ENCODE data around the gene TRIB2.

TRIB2 gene

DNA sequence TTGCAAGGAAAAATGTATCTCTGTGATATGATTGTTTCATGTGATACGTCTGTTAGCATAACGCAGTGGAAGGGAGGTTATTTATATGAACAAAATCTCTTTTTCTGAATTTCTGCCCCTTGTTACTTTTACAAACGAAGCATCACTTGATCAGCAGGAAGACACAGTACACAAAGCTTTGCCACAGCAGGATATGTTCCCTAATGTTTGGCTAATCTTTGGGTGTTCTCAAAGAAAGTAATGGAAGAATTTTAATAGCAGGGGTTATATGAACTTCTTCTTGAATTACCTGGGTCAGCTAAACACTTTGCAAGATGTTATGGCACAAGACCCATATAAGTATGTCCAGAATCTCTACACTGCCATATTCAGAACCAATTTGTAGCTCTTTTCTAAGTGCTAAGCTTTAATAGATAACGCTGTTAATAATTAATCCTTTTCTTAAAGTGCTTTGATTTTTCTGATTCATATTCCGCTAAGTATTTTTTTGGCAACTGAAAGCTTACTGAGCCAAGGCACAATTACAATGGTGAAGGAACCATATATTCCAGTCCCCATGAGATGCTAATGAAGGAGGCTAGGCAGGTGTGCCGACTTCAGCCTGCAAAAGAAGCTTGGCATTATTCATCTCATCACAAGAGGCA, 33.2 kb upstream of the TRIB2 start:
- TF ChIP-seq, protein P1, sequence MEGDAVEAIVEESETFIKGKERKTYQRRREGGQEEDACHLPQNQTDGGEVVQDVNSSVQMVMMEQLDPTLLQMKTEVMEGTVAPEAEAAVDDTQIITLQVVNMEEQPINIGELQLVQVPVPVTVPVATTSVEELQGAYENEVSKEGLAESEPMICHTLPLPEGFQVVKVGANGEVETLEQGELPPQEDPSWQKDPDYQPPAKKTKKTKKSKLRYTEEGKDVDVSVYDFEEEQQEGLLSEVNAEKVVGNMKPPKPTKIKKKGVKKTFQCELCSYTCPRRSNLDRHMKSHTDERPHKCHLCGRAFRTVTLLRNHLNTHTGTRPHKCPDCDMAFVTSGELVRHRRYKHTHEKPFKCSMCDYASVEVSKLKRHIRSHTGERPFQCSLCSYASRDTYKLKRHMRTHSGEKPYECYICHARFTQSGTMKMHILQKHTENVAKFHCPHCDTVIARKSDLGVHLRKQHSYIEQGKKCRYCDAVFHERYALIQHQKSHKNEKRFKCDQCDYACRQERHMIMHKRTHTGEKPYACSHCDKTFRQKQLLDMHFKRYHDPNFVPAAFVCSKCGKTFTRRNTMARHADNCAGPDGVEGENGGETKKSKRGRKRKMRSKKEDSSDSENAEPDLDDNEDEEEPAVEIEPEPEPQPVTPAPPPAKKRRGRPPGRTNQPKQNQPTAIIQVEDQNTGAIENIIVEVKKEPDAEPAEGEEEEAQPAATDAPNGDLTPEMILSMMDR (IDR thresholded peaks at IDR 0.05; ENCODE audit: low read depth, low read length): no peak
- TF ChIP-seq, protein P2, sequence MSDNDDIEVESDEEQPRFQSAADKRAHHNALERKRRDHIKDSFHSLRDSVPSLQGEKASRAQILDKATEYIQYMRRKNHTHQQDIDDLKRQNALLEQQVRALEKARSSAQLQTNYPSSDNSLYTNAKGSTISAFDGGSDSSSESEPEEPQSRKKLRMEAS (IDR thresholded peaks at IDR 0.05; ENCODE audit: low read depth, low read length): no peak
- TF ChIP-seq POLR2A (IDR thresholded peaks at IDR 0.05; ENCODE audit: extremely low read depth, insufficient read length) (no peak), MYC (IDR thresholded peaks at IDR 0.05; ENCODE audit: low read depth, low read length) (no peak)
- no peak overlapping the region for H3K4me3 ChIP-seq (ENCODE audit: low read depth, low read length)
- no peak for DNase-seq (ENCODE audit: low read depth)

DNA sequence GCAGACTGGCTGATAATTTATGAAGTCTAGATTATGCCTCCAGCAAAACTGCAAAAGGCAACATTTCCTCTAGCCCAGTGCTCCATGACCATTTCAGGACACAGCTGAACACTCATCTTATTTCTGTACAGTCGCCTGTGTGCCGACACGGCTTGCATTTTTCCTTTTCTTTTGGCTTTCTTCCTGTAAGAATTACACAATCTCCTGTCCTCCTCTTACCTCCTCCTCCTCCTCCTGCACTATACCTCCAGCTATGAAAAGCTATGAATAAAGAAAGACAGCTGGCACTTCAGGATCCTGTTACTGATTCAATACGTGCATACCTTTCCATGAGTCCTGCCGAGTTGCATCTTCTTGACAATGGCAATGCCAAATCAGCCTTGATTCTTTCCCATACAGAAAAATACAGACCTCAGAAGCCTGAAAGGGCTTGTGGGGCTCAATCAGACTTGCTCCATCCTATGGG, 32.2 kb upstream of the TRIB2 start:
- TF ChIP-seq MYC (IDR thresholded peaks at IDR 0.05; ENCODE audit: low read depth, low read length) (no peak), POLR2A (IDR thresholded peaks at IDR 0.05; ENCODE audit: extremely low read depth, insufficient read length) (no peak)
- TF ChIP-seq, protein P2 (IDR thresholded peaks at IDR 0.05; ENCODE audit: low read depth, low read length): no peak
- TF ChIP-seq, protein P1 (IDR thresholded peaks at IDR 0.05; ENCODE audit: low read depth, low read length): no peak
- no peak for DNase-seq (ENCODE audit: low read depth)
- H3K4me3 ChIP-seq (ENCODE audit: low read depth, low read length): no peak overlapping the region

DNA sequence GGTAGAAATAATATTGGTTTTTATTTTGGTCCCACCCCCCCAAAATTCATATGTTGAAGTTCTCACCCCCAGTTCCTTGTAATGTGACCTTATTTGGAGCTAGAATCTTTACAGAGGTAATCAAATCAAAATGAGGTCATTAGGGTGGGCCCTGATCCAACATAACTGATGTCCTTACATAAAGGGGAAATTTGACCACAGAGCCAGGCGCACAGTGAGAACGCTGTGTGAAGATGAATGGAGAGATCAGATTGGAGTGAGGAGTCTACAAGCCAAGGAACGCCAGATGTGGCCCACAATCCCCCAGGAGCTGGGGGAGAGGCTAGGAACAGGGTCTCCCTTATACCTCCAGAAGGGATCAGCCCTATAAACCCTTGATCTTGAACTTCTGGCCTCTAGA, 31.6 kb upstream of the TRIB2 start:
- DNase-seq (ENCODE audit: low read depth): no peak
- H3K4me3 ChIP-seq (ENCODE audit: low read depth, low read length): no peak overlapping the region
- TF ChIP-seq, protein P2 (IDR thresholded peaks at IDR 0.05; ENCODE audit: low read depth, low read length): no peak
- TF ChIP-seq MYC (IDR thresholded peaks at IDR 0.05; ENCODE audit: low read depth, low read length) (no peak), POLR2A (IDR thresholded peaks at IDR 0.05; ENCODE audit: extremely low read depth, insufficient read length) (no peak)
- TF ChIP-seq, protein P1 (IDR thresholded peaks at IDR 0.05; ENCODE audit: low read depth, low read length): no peak

DNA sequence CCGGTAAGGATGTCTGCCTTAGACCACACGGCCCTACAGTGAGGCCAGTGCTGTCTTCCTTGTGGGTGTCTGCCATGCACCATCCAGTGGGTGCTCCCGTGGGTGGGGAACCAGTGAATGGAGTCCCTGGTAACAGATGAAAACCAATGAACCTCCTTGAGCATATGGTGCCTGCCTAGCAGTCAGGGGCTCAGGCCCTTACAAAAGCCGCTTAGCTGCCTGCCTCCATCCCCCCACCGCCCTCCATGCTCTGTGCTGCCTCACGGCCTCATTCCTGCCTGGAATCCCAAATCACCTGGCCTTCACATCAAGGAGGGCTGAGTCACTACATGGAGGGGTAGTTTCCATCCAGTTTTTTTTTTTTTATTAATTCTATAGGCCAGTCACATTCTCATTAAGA, 30.8 kb upstream of the TRIB2 start:
- DNase-seq (ENCODE audit: low read depth): no peak
- TF ChIP-seq, protein P1 (IDR thresholded peaks at IDR 0.05; ENCODE audit: low read depth, low read length): no peak
- TF ChIP-seq POLR2A (IDR thresholded peaks at IDR 0.05; ENCODE audit: extremely low read depth, insufficient read length) (no peak), MYC (IDR thresholded peaks at IDR 0.05; ENCODE audit: low read depth, low read length) (no peak)
- TF ChIP-seq, protein P2 (IDR thresholded peaks at IDR 0.05; ENCODE audit: low read depth, low read length): no peak
- no peak overlapping the region for H3K4me3 ChIP-seq (ENCODE audit: low read depth, low read length)

DNA sequence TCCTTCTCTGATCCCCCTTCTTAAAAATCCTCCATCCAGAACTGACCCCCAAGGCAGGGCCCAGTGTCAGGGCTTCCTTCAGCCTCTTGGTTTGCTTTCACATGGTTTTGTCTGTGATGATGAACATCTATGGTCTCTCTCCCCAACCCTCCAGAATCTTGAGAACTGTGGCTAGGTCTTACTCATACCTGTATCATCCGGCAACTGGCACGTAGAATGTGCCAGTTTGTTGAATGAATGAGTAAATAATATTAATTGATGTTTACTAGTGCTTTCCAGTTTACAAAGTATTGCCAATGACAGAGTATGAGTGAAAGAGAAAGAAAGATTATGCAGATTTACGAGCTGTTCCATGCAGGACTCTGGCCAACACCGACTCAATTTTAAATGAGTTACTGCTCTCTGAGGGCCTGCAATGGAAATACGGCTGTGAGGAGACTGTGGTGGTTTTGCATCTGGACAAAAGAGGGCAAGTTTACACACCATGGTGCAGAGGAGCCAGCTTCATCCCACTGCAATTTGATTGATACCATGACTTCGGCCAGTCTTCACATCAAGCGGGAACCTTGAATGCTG, 29.9 kb upstream of the TRIB2 start:
- DNase-seq (ENCODE audit: low read depth): no peak
- no peak overlapping the region for H3K4me3 ChIP-seq (ENCODE audit: low read depth, low read length)
- TF ChIP-seq, protein P2 (IDR thresholded peaks at IDR 0.05; ENCODE audit: low read depth, low read length): no peak
- TF ChIP-seq POLR2A (IDR thresholded peaks at IDR 0.05; ENCODE audit: extremely low read depth, insufficient read length): no peak
- TF ChIP-seq MYC (IDR thresholded peaks at IDR 0.05; ENCODE audit: low read depth, low read length): no peak
- TF ChIP-seq, protein P1 (IDR thresholded peaks at IDR 0.05; ENCODE audit: low read depth, low read length): no peak
